HG03064 (cell line): ENCODE results near the gene FAT2.

Experiments used
- ATAC-seq: cut with Tn5 transposase; IDR thresholded peaks from one replicate; pipeline ENCODE4 v1.9.1; 2021; ENCODE audit warnings: low read depth; ENCODE audit not compliant: unreplicated experiment

Gene FAT2

DNA sequence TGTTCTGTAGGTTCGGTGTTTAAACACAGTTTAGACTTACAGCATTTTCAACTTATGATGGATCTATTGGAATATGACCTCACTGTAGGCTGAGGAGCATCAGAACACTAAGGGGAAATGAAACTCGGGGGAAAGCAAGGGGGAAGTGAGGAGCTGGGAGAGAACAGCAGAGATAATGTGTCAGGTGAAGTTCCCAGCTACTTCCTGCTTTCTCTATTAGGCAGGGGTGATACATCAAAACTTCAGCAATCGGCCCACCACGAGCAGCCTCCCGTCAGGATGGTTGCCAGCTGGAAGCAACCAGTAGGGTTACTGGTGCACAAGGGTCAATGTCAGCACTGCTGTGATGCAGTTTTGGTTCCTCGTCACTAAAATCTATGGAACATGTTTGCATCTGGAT, 34.3 kb downstream of the FAT2 start:
- no peak for ATAC-seq

DNA sequence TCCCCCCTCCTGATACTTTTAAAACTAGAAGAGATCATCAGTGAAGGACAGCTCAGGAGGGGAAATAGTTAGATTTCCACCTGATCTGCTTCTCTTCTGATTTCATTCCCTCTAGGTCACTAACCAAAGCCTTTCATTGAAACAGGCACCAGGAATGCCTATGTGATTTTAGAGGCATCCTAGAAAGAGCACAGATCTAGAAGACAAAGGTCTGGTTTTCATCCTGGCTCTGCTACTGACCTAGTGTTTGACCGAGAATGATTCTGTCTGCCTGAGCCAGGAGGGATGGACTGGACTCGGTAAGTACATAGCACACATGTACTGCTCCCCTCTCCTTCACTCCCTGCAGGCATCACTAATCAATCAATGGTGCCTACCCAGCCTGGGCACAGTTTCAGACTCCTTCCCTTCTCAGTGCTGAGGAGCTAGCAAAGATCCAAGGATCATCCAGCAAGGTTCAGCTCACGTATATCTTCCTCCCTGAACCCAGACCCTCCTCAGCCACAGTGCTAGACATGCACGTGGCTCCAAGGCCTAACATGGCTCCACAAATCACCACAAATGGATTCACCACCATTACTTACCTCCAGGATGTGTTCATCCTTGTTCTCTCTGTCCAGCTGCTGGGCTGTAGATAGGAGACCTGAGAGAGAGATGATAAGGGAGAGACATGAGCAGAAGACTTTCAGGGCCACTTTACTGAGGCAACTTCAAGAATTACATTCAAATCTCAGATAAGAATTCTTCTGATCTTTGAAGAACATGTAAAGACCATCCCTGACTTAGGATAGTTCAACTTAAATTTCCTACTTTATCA, 35.2 kb downstream of the FAT2 start:
- no peak for ATAC-seq

DNA sequence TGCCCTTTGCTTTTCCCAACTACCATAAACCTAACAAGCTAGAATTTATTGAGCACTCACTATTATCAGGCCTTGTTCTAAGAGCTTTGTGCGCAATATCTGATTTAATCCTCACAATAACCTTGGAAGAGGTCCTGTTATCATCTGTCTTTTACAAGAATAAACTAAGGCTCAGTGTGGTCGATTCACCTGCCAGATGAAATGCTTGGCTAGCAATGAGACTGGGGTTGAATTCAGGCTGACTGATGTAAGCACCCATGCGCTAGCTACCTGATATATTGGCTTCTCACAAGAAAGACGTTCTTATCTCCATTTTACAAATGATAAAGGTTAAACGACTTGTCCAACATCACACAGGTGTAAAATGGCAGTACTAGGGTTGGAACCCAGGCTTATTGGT, 37.4 kb downstream of the FAT2 start:
- no peak for ATAC-seq

DNA sequence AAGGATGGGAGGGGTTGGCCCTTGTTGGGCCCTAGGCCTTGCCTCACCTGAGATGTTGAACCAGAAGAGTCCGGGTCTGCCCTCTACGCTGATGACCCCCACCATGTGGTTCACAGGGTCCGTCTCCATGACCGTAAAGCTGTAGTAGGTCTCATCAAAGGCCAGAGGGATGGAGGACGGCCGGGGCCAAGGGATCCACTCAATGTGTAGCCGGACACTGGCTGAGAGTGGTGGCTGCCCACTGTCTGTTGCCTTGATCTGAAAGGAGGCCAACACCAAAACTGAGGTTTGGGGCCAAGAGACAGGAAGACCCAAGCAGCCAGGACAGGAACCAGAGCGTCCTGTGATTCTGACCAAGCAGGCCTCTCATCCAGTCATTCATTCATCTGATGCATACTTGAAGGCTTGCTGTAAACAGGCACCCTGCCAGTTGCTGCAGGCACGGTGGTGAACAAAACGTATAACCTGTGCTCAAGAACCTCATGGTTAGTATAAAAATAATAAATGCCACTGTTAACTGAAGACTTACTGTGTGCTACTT, 37.9 kb downstream of the FAT2 start:
- ATAC-seq, result no peak

GRCh38 chr5:151551985-151552384, 39.1 kb downstream of the FAT2 start:
- ATAC-seq, result no peak

GRCh38 chr5:151550146-151550545, 41.0 kb downstream of the FAT2 start:
- ATAC-seq, result no peak

GRCh38 chr5:151549713-151550112, 41.4 kb downstream of the FAT2 start:
- no peak for ATAC-seq

- ATAC-seq, result no peak
These were observed 43.8 kb downstream of the FAT2 start for GRCh38 chr5:151547364-151547763.

DNA sequence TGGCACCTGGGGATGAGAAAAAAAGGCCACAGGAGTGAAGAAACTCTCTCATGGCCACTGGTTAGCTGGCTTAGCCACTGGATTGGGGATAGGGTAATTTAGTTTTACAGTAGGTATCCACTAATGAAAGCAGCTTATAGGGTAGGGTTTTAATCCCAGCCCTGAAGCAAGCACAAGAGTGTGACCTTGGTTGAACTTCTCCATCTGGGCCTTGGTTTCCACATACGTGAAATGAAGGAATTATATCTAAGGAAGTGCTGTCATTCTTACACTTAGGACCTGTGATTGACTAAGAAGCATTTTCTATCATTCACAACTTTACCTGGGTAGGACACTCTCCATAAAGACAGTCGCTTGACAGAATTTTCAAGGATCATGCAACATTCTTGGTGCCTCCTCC, 49.6 kb downstream of the FAT2 start:
- no peak for ATAC-seq
